Psoas muscle (tissue), 8 donors: Measurements from ENCODE around the gene SYT2. TPM values are rescaled to one million over a fixed set of nuclear protein-coding genes. Genes with fewer than 3 reads are reported as not detected.

Experiments used
- ATAC-seq, 4 donors: fragments of 200-7000 bp; cut with Tn5 transposase; one replicate each; pipeline ENCODE4 v1.9.1; 2020; ENCODE audit warnings: moderate library complexity in 3 of 4, mild to moderate bottlenecking in 2 of 4
- DNase-seq, 2 donors: peaks; one replicate each; pipeline ENCODE4 v3.0.0-alpha.2; 2020
- H3K27ac ChIP-seq: fragments of 200-600 bp; one replicate; pipeline ENCODE4 v1.8.0; 2022
- H3K27me3 ChIP-seq, 3 donors: fragments of 200-600 bp in 1 of 3; one replicate each; pipeline versions ENCODE4 v1.6.1 to v1.8.0; 2013 to 2022; ENCODE audit warnings: low read length in 2 of 3, mild to moderate bottlenecking in 2 of 3, moderate library complexity in 1 of 3; ENCODE audit not compliant: insufficient read depth in 3 of 3
- H3K36me3 ChIP-seq, 2 donors: fragments of 200-600 bp in 1 of 2; one replicate each; pipeline versions ENCODE4 v1.6.1 to v1.8.0; 2013 to 2022; ENCODE audit warnings: low read depth in 1 of 2, mild to moderate bottlenecking in 1 of 2, moderate library complexity in 1 of 2; ENCODE audit not compliant: insufficient read depth in 1 of 2
- H3K4me1 ChIP-seq: fragments of 200-600 bp; one replicate; pipeline ENCODE4 v1.8.0; 2022
- H3K4me3 ChIP-seq: fragments of 200-600 bp; one replicate; pipeline ENCODE4 v1.8.0; 2022; ENCODE audit warnings: mild to moderate bottlenecking
- H3K9me3 ChIP-seq: fragments of 200-600 bp; one replicate; pipeline ENCODE4 v1.8.0; 2022
- WGBS, 3 donors: extraction: QIAGEN DNeasy Blood & Tissue Kit; methylation state at CpG; one replicate each; pipeline versions ENCODE4 v1.1.6 to v1.1.7; 2013; 5-methylcytosine and 5-hydroxymethylcytosine counted together
- intact Hi-C, 2 donors: fragments of 100-400 bp; cut with DNase I; formaldehyde crosslinking; loops; one replicate each; pipeline versions ENCODE4 v1.11.0 to v1.14.2; 2022
- polyA plus RNA-seq, 3 donors: library from polyadenylated mRNA; stranded (reverse); fragments of 200-250 nt; gene quantifications; one replicate each; pipeline ENCODE4 v1.2.3, GENCODE V29; 2013
- total RNA-seq, 4 donors: library from RNA; stranded (reverse); fragmentation: NEBNext Ultra II Directional in 2 of 4; extraction: Animal tissue kit (Norgen Biotek cat#: 25700) in 2 of 4; gene quantifications; one replicate each; pipeline versions ENCODE4 v1.2.1 to v1.2.4, GENCODE V29; 2021 to 2023
- TF ChIP-seq, protein P1 (sequence below): fragments of 200-600 bp; IDR thresholded peaks from one replicate; pipeline ENCODE4 v1.8.0; 2022; ENCODE audit warnings: antibody characterized with exemption
- donor health status: healthy with polysubstance abuse.
- donor health status: DM: no; HTN: no; CAD: no; lungs with moderate emphysema.
- donor health status: Bipolar disorder and iron deficiency.
- donor health status: healthy.
- donor health status: DM: yes; HTN: yes; CAD: no.
- donor health status: DM: no; HTN: no; CAD: no.
- donor health status: DM: no; HTN: no; CAD: no.
- donor health status: DM: yes; HTN: yes; CAD: no.

The SYT2 gene
- total and polyA plus RNA-seq, 7 donors, result 0.01 to 0.02 TPM; not detected in 5

DNA sequence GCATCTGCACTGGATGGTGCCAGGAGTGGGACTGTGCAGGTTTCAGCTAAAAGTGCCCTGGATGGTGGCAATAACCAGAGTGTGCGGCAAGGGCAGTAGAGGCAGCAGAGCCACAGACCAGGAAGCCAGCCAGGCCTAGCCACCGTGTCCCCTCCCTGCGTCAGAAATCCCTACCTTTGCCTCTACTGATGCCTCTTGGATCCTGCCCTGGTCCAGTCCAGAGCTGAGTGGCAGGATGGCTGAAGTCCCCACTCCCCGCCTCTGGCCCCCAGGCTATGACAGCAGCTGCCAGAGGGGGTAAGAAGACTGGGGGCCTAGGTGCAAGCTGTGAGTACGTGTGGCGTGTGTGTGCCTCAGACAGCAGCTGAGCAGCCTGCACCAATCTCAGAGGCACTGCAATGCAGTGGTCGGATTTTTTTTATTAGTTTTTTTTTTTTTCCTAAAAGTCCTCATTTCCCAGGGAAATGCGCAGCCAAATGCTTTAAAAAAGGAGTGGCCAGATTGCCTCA is 51.9 kb downstream of the SYT2 start:
- TF ChIP-seq, protein P1, sequence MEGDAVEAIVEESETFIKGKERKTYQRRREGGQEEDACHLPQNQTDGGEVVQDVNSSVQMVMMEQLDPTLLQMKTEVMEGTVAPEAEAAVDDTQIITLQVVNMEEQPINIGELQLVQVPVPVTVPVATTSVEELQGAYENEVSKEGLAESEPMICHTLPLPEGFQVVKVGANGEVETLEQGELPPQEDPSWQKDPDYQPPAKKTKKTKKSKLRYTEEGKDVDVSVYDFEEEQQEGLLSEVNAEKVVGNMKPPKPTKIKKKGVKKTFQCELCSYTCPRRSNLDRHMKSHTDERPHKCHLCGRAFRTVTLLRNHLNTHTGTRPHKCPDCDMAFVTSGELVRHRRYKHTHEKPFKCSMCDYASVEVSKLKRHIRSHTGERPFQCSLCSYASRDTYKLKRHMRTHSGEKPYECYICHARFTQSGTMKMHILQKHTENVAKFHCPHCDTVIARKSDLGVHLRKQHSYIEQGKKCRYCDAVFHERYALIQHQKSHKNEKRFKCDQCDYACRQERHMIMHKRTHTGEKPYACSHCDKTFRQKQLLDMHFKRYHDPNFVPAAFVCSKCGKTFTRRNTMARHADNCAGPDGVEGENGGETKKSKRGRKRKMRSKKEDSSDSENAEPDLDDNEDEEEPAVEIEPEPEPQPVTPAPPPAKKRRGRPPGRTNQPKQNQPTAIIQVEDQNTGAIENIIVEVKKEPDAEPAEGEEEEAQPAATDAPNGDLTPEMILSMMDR, result no peak
- Histone ChIP-seq H3K9me3 (no peaks in the 10 kb centered on the region), H3K27ac (no peak overlapping the region), H3K4me1 (no peaks in the 10 kb centered on the region), H3K4me3 (no peak overlapping the region), H3K36me3 (no peaks in the 10 kb centered on the region), H3K27me3 (peaks cover 0 to 33% (median 10%) of the 10 kb centered on the region in 3 donors)
- WGBS, 3 donors, result 69 to 70% (median 69%) methylated on average over 8 of the region's 8 CpGs
- DNase-seq, result no peak
- ATAC-seq, result no peak
- intact Hi-C loops, result no loop called here

DNA sequence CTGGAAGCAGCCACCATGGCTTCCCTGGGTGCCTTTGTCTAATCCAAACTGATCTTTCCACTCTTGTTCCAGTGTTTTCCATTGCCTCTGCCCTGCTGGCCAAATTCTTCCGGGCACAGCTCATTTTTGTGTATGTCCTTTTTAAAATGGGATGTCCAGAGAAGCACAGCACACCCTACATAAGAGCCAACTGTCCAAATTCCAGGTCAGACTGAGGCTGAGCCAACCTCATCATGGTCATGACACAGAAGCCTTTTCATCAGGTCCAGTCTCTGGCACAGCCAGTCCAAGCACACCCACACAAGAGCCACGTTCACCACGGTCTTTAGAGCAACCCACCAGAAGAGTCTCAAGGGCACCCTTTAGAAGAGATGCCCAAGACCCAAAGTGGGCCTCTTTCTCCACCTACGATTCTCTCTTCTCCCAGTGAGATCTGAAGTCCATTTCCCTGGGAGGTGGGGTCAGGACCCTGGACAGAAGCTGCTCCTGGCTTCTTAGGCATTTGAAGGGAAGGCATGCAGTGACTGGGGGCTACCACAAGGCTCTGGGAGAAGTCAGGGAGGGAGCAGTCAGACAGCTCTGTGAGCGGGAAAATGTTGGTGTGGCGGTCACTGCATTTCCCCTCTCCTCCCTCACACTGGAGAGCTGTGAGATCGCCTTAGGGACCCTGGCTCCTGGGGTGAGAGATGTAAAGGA is 53.2 kb downstream of the SYT2 start:
- TF ChIP-seq, protein P1, result no peak
- DNase-seq (no peak), ATAC-seq (no peak)
- H3K4me3 ChIP-seq, result no peak overlapping the region
- H3K4me1 ChIP-seq, result no peaks in the 10 kb centered on the region
- intact Hi-C loops, result no loop called here
- 59 to 64% (median 60%) methylated on average over 7 of the region's 7 CpGs for WGBS, 3 donors
- no peaks in the 10 kb centered on the region for H3K9me3 ChIP-seq
- H3K27ac ChIP-seq, result no peak overlapping the region
- H3K36me3 ChIP-seq, result no peaks in the 10 kb centered on the region
- H3K27me3 ChIP-seq, result peaks cover 0 to 27% (median 10%) of the 10 kb centered on the region in 3 donors

DNA sequence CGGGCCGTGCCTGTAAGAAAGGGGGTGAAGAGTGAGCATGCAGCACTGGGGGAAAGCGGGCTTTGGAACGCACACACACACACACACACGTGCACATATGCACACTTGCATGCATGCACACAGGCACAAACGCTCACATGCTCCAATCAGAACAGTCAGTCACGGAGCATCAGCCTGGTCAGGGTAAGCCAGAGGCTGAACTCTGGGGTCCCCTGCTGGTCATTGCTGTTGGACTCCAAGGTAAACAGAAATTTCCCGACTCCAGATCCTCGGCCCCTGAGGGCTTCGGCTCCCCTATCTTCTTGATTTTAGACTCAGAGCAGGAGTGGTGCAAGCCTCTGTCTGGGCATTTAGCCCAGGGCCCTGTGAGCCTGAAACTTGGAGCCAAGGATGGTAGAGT is 54.2 kb downstream of the SYT2 start:
- ATAC-seq (no peak), DNase-seq (no peak)
- Histone ChIP-seq H3K27ac (no peak overlapping the region), H3K9me3 (no peaks in the 10 kb centered on the region), H3K27me3 (peaks cover 0 to 30% (median 10%) of the 10 kb centered on the region in 3 donors), H3K36me3 (no peaks in the 10 kb centered on the region), H3K4me3 (no peak overlapping the region), H3K4me1 (no peaks in the 10 kb centered on the region)
- intact Hi-C loops, result no loop called here
- TF ChIP-seq, protein P1, result no peak
- WGBS, 3 donors, result 63 to 64% (median 63%) methylated on average over 10 of the region's 10 CpGs

DNA sequence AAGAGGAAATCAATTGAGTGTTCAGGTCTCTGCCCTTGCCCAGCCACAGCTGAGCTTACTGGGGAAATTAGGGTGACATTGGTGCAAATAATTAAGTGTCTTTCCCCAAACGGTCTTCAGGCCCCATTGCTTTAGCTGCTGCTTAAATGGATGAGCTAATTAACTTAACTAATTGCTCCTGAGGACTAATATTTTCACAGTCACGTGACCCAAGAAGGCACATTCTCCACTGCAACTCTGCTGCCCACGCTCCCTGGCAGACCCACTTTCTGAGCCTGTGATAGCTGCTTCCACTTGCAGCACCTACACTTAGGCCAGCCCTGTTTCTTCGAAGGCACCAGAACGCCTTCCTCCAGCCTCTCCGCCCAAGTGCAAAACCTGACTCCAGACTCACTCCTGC is 56.2 kb downstream of the SYT2 start:
- ATAC-seq, result no peak
- WGBS, 3 donors, result 70 to 85% (median 78%) methylated on average over 6 of the region's 6 CpGs
- TF ChIP-seq, protein P1, result no peak
- no peaks in the 10 kb centered on the region for H3K4me1 ChIP-seq
- intact Hi-C loops, result no loop called here
- DNase-seq, result no peak
- no peaks in the 10 kb centered on the region for H3K36me3 ChIP-seq
- H3K27me3 ChIP-seq, result peaks cover 0 to 35% (median 7%) of the 10 kb centered on the region in 3 donors
- H3K4me3 ChIP-seq, result no peak overlapping the region
- no peaks in the 10 kb centered on the region for H3K9me3 ChIP-seq
- no peak overlapping the region for H3K27ac ChIP-seq
